22Rv1 (cell line): ENCODE measurements around the gene MZT2A.

Experiments used
- CTCF ChIP-seq: fragments of 450-650 bp; IDR thresholded peaks from 2 replicates; pipeline ENCODE4 v1.5.1; 2017; ENCODE audit warnings: mild to moderate bottlenecking
- ZFX ChIP-seq: fragments of 450-650 bp; IDR thresholded peaks from 2 replicates; pipeline ENCODE4 v1.6.1; 2017; ENCODE audit warnings: antibody characterized with exemption, borderline replicate concordance

GRCh38 chr2:131488306-131489205 lies 3.6 kb downstream of the MZT2A start:
- TF ChIP-seq CTCF, result no peak
- no peak for TF ChIP-seq ZFX
